ENCODE results near the gene LGALS16.
"Not testable (repeated sequence)": the region's sequence is repeated elsewhere in the genome, so short reads cannot be mapped to it uniquely, and the experiment has no call there.

Gene LGALS16

DNA sequence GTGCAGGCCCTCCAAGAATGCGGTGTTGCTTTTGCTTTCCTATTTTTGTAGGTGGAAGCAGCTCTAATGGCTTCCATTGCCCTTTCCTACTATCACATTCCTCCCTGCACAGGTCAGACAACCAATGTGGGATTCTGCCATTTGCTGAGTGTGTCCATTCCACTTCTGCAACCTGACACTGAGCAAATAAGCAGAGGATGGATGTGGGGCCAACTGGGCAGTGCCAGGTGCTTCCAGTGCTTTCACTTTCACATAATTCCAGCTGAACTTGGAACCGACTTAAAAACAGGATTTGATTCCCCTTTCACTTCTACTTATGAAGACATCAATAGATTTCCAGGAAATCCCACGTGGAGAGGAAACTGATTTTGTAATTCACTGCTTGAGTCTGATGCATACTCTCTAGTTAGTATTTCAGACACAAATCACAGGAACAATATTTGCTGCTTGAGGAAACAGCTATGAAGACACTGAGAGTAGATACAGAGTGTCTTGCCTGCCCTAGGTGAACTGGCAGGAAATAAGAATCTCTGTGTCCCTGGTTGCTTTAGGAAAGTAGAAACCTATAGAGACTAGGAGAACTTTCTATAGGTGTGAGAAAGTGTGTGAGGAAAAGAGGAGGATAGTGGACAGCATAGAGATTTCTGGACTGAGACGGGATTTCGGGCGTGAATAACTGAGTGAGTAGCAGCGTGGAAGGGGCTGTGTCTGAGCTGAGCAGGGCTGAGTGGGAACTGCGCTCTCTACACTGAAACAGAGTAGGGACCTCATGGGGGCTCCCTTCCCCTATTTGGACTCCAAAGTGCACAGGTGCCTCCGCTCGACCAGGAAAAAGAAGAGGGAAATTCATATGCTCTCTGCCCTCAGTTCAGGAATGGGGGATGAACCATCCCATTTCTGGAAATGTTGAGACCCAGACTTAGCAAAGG, 22.5 kb downstream of the LGALS16 start:
- DNase-seq (ENCODE audit: low spot score): no peak

DNA sequence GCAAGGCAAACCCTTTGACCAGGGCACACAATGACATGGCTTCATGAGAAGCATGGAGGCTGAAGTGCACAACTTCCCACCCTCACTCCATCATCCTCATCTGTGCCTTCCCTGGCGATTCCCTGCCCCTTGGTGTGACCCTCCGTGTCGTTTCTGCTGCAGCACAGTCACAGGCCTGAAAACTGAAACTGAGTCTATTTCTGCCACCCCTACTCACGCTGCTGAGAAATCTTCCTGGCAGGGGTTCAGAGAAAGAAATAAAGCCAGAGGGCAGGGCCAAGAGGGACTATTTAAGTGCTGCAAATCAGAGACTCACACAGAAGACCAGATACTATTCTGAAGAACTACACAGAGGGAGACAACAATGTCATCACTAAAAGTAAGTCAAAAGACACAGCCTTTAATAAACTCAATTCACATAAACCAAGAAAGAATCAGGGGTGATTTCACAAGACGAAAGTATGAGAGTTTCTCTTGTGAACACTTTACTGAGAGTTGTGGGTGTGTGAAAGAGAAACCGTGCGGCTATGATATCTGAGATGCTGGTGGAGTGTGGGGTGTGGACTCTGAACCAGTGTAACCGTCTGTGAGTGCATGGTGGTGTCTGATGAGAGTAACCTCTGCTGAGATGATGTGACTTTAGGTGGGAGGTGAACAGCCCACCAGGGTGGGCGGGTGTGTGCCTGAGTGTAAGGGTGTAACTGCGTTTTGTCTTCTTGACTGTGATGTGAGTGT, 23.5 kb downstream of the LGALS16 start:
- no peak for DNase-seq (ENCODE audit: low spot score)

DNA sequence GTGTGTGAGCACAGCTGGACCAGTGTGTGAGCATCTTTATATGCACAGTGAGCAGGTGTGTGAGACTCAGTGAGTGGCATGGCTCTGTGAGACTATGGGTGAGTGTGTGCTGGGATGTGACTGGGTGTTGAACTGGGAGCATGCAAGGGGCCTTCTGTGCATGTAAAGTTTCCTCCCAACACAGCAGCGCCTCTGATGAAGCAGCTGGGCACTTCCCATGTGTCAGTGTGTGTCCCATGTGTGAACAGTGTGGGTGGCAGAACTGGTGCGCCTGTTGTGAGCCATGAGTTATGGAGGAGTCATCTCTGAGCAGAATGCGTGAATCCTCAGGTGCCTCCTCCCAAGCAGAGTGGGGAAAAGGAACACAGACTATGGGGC, 24.1 kb downstream of the LGALS16 start:
- DNase-seq (ENCODE audit: low spot score): no peak

DNA sequence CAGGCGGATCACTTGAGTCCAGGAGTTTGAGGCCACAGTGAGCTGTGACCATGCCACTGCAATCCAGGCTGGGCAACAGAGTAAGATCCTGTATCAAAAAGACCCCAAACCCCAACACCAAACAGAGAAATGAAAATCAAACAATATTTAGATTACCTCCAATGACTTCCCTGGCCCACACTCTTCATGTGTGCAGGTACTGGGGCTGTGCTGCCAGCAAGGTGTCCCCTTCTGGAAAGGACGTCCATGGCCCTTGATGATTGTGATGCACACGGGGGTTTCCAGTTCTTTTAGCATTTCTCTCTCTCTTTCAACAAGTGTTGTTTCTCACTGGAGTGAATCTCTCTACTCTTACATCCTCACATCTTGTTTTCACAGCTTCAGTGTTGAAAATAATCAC, 24.9 kb downstream of the LGALS16 start:
- no peak for DNase-seq (ENCODE audit: low spot score)

DNA sequence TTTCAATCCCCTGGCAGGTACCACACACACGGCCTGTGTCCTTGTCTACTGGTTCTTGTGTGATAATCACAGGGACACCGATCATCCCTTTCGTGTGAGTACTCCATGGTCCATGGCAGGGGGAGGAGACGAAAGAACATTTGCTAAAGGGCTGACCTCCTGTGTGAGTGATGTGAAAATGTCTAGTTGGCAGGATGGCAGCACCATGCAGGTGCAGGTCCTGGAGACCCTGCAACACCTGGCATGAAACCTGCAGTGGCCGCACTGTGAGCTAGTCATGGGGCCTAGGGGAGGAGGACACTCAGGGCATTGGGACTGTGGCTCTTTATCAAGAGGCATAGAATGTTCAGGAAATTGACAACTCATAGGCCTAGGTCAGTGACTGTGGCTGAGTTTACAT, 25.7 kb downstream of the LGALS16 start:
- DNase-seq (ENCODE audit: low spot score): no peak

DNA sequence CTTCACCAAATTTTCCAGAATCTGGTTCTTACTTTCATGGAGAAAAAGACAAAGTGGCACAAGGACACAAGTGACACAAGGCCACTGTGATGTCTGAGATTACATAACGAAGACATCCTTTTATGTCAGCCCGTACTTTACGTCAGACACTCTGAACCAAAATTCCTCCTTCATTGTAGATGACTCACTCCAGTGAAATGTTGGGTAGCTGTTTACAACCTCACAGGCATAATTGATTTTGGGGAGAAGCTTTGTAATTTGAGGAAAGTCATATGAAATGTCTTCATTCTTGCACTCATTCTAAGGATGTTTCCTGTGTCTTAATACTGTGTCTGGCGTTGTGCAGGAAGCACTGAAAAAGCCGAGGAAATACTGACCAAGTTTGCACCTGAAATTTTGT, 28.6 kb downstream of the LGALS16 start:
- DNase-seq (ENCODE audit: low spot score): no peak

DNA sequence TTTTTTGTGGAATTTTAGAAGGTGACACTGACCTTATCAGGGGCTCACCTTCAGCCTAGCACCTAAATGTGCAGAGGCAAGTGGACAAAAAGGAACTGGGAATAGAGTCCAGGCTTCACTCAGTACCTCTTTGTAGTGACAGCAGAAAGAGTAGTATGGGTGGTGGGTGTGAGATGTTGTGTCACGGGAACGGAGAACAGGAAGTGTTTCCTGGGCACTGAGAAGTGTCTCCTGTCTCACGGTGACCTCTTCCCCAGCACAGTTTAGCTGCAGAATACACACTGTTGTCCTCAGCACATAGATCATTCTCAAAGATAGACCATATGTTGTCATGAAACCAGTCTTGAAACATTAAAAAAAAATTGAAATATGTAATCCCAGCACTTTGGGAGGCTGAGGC, 31.0 kb downstream of the LGALS16 start:
- DNase-seq (ENCODE audit: low spot score): no peak

DNA sequence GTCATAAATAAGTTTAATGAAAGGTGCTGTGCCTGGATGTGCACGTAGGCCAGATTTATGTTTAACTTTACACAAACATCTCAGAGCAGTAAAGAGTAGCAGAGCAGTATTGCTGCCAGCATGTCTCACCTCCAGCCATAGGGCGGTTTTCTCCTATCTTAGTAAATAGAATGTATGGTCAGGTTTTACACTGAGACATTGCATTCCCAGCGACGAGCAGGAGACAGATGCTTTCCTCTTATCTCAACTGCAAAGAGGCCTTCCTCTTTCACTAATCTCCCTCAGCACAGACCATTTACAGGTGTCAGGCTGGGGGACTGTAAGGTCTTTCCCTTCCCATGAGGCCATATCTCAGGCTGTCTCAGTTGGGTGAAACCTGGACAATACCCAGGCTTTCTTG, 32.9 kb downstream of the LGALS16 start:
- not testable (repeated sequence) for DNase-seq (ENCODE audit: low spot score)

DNA sequence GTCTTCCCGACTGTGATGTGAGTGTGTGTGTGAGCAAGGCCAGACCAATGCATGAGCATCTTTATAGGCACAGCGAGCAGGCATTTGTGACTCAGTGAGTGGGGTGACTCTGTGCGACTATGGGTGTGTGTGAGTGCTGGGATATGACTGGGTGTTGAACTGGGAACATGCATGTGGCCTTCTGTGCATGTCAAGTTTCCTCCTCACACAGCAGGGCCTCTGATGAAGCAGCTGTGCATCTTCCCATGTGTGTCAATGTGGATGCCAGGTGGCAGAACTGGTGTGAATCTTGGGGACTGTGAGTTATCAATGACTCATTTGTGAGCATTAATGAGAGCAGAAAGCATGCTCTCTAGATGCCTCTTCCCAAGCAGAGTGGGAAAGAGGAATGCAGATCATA, 36.5 kb downstream of the LGALS16 start:
- DNase-seq (ENCODE audit: low spot score): no peak

DNA sequence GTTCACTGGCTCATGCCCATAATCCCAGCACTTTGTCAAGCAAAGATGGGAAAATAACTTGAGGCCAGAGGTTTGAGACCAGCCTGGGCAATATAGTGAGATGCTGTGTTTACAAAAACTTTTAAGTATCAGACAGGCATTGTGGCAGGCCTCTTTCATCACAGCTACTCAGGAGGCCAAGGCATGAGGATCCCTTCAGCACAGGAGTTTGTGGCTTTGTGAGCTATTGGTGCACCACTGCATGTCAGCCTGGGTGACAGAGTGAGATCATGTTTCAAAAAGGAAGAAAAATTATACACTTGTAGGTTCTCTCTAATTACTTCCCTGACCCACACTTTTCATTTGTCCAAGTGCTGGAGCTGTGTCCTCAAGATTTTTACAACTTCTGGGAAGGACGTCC, 37.1 kb downstream of the LGALS16 start:
- DNase-seq (ENCODE audit: low spot score): no peak

DNA sequence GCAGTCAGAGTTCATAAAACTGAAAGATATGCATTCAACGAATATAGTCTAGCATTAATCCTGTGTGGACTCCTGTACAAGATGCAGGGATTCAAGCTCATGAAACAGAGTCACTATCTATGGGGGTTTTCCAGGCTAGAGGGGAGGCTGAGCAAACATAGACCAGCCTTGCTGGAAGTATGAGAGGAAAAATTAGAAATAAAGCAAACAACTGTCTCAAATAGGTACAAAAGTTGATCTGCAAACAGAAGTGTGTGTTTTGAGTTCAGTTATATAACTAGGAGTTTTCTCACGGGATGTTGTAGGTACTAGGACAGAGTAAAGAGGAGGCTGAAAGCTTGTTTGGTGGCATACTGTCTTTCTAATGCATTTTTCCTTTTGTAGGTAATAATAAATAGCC, 40.0 kb downstream of the LGALS16 start:
- DNase-seq (ENCODE audit: low spot score): no peak

DNA sequence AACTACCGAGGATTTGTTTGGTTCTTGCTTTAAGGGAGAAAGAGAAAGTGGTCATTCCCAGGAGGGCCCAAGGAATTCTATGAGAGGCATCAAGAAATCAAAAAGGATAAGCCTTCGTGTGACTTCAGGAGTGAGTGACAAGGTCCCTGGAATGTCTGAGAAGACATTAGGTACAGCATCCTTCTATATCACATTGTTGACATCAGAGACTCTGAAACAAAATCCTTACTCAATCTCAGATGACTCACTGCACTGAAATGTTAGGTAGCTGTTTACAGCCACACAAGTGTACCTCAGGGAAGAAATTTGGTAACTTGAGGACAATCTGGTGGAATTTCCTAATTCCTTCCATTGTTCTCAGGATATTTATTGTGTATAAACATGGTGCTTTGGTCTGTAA, 40.7 kb downstream of the LGALS16 start:
- no peak for DNase-seq (ENCODE audit: low spot score)

DNA sequence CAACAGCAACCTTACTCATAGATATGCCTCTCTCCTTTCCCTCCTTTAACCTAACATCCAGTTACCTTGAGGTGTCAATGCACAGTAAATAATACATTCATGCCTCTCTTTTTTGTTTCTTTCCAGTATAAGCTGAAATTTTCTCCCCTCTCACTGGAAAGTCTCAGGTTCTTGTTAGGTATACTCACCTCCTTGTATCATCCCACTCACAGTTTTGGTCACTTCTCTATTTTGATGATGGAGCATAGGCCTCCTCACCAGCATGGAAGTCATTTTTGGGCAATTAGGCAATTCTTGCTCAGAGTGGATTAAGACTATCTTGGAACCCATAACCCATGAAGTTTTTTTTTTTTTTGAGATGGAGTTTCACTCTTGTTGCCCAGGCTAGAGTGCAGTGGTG, 42.8 kb downstream of the LGALS16 start:
- no peak for DNase-seq (ENCODE audit: low spot score)

DNA sequence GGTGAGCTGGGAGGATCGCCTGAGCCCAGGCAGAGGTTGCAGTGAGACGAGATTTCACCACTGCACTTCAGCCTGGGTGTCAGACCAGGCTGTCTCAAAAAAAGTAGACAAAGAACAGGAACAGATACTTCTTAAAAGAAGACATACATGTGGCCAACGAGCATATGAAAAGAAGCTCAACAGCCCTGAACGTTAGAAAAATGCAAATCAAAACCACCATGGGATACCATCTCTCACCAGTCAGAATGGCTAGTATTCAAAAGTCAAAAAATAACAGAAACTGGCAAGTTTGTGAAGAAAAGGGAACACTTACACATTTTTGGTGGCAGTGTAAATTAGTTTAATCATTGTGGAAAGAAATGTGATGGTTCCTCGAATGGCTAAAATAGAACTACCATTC, 45.6 kb downstream of the LGALS16 start:
- DNase-seq (ENCODE audit: low spot score): no peak

DNA sequence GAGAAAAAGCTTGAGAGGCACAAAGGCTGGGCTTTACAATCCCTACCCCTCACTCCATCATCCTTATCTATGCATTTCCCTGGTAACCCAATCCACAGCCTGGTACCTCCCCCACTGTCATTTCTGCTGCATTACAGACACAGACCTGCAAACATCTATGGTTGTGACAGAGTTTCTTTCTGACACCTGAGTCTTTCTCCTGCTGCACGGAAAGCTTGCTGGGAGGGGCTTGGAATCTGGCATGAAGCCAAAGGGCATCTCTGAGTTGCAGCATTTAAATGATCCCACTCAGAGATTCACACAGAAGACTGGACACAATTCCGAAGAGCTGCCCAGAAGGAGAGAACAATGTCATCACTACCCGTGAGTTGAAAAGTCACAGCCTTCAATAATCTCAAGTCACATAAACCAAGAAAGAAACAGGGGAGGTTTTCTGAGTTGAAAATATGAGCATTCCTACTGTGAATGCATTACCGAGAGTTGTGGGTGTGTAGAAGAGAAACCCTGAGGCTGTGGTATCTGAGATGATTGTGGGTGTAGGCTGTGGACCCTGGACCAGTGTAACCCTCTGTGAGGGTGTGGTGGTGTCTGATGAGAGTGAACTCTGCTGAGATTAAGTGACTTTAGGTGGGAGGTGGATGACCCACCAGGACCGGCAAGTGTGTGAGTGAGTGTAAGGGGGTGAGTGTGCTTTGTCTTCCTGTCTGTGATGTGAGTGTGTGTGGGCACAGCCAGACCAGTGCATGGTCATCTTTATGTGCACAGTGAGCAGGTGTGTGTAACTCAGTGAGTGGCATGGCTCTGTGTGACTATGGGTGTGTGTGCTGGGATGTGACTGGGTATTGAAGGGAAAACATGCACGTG, 48.7 kb downstream of the LGALS16 start, which contains the start of gene LGALS14:
TSS of gene LGALS14 (plus strand) at position 301 of the 864 bp plus-strand sequence. CDS start at position 349, 48 bp downstream.
- DNase-seq (ENCODE audit: low spot score): no peak

DNA sequence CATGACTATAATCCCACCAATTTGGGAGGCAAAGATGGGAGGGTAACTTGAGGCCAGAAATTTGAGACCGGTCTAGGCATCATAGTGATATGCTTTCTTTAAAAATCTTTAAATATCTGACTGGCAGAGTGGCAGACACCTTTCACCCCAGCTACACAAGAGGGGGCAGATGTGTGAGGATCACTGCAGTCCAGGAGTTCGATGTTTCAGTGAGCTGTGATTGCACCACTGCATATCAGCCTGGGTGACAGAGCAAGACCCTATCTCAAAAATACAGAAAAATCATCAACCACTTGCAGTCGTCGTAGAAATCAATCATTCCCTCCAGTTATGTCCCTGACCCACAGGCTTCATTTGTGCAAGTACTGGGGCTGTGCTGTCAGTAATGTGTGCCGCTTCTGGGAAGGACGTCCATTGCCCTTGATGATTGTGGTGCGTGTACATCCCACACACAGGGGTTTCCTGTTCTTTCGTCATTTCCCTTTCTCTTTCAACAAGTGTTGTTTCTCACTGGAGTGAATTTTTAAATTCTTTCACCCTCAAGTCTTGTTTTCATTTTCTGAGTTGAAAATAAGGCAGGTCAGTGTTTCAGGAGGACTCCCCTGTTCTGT, 50.0 kb downstream of the LGALS16 start:
- no peak for DNase-seq (ENCODE audit: low spot score)

DNA sequence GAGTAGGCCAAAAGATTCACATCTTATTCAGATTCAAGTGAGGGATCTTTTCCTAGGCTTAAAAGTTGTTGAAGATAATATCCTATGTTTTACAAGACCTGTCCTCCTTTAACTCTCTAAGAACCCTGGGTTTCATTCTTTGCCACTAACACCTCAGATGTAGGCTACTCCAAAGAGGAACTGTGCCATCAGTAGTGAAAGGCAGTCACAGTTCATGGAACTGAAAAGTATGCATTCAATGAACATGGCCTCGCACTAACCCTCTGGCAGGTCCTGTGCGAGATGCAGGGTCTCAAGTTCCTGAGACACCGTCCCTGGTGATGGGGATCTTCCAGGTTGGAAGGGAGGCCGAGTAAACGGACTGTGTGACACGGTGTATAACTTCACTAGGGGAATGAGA, 52.9 kb downstream of the LGALS16 start:
- DNase-seq (ENCODE audit: low spot score): no peak

DNA sequence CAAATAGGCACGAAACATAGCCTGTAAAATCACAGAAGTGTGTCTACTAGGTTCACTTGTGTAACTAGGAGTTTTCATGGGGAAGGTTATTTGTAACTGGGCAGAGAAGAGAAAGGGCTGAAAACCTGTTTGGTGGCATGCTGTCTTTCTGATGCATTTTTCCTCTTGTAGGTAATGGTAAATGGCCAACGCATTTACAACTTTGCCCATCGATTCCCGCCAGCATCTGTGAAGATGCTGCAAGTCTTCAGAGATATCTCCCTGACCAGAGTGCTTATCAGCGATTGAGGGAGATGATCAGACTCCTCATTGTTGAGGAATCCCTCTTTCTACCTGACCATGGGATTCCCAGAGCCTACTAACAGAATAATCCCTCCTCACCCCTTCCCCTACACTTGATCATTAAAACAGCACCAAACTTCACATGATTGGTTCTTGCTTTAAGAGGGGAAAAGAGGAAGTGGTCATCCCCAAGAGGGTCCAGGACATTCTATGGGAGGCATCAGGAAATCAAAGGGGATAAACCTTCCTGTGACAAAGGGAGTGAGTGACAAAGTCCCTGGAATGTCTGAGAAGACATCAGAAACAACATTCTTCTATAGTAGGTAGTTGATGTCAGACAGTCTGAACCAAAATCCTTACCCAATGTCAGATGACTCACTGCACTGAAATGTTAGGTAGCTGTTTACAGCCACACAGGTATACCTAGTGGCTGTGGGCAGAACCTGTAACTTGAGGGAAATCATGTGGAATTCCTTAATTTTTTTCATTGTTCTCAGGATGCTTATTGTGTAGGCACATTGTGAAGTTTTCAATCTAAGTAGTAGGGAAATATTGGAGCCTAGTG, 53.5 kb downstream of the LGALS16 start:
- DNase-seq (ENCODE audit: low spot score): no peak

Measured in COLO829 (cell line).